Gastroesophageal sphincter (tissue), 3 donors: ENCODE measurements around the gene CNOT11.

ENCODE experiments used
- POLR2A ChIP-seq, 2 donors: fragments of 450-650 bp; IDR thresholded peaks; one replicate each; pipeline ENCODE4 v1.6.1; 2017; ENCODE audit warnings: antibody characterized with exemption in 2 of 2, mild to moderate bottlenecking in 2 of 2, moderate library complexity in 1 of 2
- TF ChIP-seq, protein P1 (sequence below), 4 experiments: fragments of 200-600 bp in 2 of 4; fragments of 450-650 bp in 2 of 4; sonication (generic) in 1 of 4; IDR thresholded peaks; one replicate each; pipeline ENCODE4 v1.5.1; 2017 to 2019; ENCODE audit warnings: antibody characterized with exemption in 4 of 4, mild to moderate bottlenecking in 2 of 4, moderate library complexity in 2 of 4

- TF ChIP-seq, protein P1, sequence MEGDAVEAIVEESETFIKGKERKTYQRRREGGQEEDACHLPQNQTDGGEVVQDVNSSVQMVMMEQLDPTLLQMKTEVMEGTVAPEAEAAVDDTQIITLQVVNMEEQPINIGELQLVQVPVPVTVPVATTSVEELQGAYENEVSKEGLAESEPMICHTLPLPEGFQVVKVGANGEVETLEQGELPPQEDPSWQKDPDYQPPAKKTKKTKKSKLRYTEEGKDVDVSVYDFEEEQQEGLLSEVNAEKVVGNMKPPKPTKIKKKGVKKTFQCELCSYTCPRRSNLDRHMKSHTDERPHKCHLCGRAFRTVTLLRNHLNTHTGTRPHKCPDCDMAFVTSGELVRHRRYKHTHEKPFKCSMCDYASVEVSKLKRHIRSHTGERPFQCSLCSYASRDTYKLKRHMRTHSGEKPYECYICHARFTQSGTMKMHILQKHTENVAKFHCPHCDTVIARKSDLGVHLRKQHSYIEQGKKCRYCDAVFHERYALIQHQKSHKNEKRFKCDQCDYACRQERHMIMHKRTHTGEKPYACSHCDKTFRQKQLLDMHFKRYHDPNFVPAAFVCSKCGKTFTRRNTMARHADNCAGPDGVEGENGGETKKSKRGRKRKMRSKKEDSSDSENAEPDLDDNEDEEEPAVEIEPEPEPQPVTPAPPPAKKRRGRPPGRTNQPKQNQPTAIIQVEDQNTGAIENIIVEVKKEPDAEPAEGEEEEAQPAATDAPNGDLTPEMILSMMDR (IDR thresholded peaks at IDR 0.05): no peak
- TF ChIP-seq POLR2A (IDR thresholded peaks at IDR 0.05): no peak
These were observed 20.4 kb downstream of the CNOT11 start for GRCh38 chr2:101273056-101273455.
